Thyroid gland (tissue), 4 donors: ENCODE data around the gene LILRA6.

Experiments used
- POLR2A ChIP-seq, 2 donors: fragments of 450-650 bp; IDR thresholded peaks; one replicate each; pipeline ENCODE4 v1.6.1; 2017; ENCODE audit warnings: antibody characterized with exemption in 2 of 2, mild to moderate bottlenecking in 2 of 2, moderate library complexity in 1 of 2
- TF ChIP-seq, protein P1 (sequence below), 6 experiments: fragments of 200-600 bp in 3 of 6; fragments of 450-650 bp in 3 of 6; sonication (generic) in 3 of 6; IDR thresholded peaks; one replicate each; pipeline ENCODE4 v1.5.1; 2016 to 2019; ENCODE audit warnings: antibody characterized with exemption in 6 of 6, mild to moderate bottlenecking in 2 of 6, inconsistent platforms in 1 of 6, moderate library complexity in 1 of 6

- TF ChIP-seq, protein P1, sequence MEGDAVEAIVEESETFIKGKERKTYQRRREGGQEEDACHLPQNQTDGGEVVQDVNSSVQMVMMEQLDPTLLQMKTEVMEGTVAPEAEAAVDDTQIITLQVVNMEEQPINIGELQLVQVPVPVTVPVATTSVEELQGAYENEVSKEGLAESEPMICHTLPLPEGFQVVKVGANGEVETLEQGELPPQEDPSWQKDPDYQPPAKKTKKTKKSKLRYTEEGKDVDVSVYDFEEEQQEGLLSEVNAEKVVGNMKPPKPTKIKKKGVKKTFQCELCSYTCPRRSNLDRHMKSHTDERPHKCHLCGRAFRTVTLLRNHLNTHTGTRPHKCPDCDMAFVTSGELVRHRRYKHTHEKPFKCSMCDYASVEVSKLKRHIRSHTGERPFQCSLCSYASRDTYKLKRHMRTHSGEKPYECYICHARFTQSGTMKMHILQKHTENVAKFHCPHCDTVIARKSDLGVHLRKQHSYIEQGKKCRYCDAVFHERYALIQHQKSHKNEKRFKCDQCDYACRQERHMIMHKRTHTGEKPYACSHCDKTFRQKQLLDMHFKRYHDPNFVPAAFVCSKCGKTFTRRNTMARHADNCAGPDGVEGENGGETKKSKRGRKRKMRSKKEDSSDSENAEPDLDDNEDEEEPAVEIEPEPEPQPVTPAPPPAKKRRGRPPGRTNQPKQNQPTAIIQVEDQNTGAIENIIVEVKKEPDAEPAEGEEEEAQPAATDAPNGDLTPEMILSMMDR (IDR thresholded peaks at IDR 0.05), result no peak
- TF ChIP-seq POLR2A (IDR thresholded peaks at IDR 0.05), result no peak
These were observed 36.4 kb downstream of the LILRA6 start for GRCh38 chr19:54206030-54206830.
